Left colon (tissue), 2 donors: ENCODE measurements around the gene COTL1. TPM values are rescaled to one million over a fixed set of nuclear protein-coding genes. Genes with fewer than 3 reads are reported as not detected.
"Not testable (repeated sequence)": the region's sequence is repeated elsewhere in the genome, so short reads cannot be mapped to it uniquely, and the experiment has no call there.

Experiments
- ATAC-seq: fragments of 200-7000 bp; cut with Tn5 transposase; one replicate; pipeline ENCODE4 v1.9.1; 2020; ENCODE audit warnings: mild to moderate bottlenecking, moderate library complexity
- DNase-seq, 2 donors: peaks; one replicate each; pipeline ENCODE4 v3.0.0-alpha.2; 2020
- intact Hi-C, 2 donors: fragments of 100-400 bp; cut with DNase I in 1 of 2; cut with micrococcal nuclease in 1 of 2; formaldehyde crosslinking; loops; one replicate each; pipeline versions ENCODE4 v1.11.2 to v1.14.0; 2022; cut with DNase I, micrococcal nuclease
- total RNA-seq, 2 donors: library from RNA; stranded (reverse); fragmentation: NEBNext Ultra II Directional; extraction: Animal tissue kit (Norgen Biotek cat#: 25700); gene quantifications; one replicate each; pipeline ENCODE4 v1.2.1, GENCODE V29; 2021
- donor health status: DM: no; HTN: no; CAD: no.
- donor health status: DM: yes; HTN: yes; CAD: no.

COTL1 gene
- total RNA-seq, 2 donors from 2014 or later, result 51.8 to 71.0 TPM

GRCh38 chr16:84563064-84563715 lies 54.7 kb downstream of the COTL1 start:
- intact Hi-C loops, result no loop called here
- no peak for ATAC-seq
- no peak for DNase-seq

- no peak for DNase-seq
- intact Hi-C loops, result no loop called here
- ATAC-seq, result peak; percentile 24
Observed at GRCh38 chr16:84562174-84562815, 55.6 kb downstream of the COTL1 start.

- intact Hi-C loops, result no loop called here
- ATAC-seq (no peak), DNase-seq (no peak)
Observed at GRCh38 chr16:84561291-84561690, 56.6 kb downstream of the COTL1 start.

DNA sequence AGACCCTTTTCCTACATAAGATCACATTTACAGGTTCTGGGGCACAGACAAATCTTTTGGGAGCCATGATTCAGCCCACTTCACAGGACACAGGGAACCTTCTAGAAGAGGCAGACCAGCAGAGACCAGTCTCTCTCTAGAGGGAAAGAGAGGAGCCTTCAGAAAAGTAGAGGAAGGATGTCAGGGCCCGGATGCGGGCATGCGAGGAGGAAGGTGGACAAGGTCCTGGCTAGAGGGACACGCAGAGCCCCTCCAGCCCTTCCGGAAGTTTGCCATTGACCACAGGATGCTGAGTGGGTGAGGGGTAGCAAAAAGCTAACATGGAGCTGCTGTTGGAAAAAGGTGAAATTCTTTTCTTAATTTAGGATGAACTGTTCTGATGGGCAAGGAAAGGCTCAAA lies 57.6 kb downstream of the COTL1 start:
- DNase-seq, result no peak
- no peak for ATAC-seq
- intact Hi-C loops, result no loop called here

DNA sequence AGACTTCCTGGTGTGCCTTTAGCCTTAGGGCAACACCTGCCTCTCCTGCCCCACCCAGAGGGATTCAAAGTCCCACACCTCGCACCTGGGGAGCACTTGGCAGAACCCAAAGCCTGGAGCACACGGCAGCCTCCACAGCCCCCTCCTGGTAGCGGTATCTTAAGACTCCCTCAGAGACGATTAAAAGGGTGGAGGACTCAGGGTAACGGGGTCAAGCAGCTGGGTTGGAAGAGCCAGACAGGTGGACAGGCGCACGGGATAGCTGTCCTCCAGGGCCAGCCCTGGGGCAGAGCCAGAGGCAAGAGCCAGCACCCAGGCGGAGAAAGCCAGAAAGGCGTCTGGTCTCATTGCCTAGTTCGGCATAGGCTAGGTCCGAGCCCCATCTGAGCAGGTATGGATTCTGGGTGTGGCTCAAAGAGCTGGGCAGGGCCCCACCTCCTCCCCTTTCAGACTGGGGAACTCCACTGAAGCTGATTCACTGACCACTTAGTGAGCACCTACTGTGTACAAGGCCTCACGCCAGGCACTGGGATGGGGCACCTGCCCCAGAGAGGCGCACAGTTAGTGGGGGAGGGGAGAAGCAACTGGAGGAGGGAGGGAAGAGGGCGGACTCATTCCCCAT lies 58.5 kb downstream of the COTL1 start:
- intact Hi-C loops, result no loop called here
- DNase-seq (peak; percentile 66 to 85), ATAC-seq (peak; percentile 90)

- intact Hi-C loops, ATAC-seq, DNase-seq: not testable (repeated sequence)
Observed at GRCh38 chr16:84558850-84559249, 59.0 kb downstream of the COTL1 start.

DNA sequence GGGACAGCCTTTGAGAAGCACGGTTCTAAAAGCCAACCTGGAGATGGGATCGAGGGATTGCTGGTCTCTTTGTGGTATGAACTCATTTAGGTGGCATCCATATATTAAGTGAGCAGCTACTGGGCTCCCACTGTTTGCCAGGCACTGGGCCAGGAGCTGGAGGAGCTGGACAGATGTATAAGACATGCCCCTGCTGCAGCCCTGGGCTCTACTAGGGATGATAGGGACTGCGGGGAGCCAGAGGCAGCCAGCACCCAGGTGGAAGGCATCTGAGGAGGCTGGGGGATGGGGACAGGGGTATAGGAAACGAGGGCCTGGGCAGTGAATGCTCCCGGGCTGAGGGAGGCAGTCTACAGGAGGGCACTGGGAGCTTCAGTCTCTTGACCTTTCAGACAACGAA lies 60.4 kb downstream of the COTL1 start:
- ATAC-seq (no peak), DNase-seq (no peak)
- intact Hi-C loops, result no loop called here

DNA sequence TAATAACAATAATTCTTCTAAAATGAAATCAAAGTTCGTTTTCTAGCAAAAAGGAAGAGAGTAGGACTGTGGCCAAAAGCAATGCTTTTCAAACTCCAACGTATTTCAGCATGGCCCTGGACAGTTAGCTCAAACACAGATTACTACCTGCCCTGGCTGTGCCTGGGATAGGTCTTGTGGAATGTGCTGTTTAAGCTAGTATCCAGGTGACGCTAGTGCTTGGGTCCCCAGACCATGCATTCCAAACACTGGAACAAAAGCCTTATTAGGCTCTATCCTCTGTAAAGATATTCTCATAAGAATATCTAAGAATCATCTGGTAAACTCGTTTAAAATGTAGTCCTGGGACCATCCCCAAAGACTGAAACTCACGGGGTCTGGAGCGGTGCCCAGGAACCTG lies 60.8 kb downstream of the COTL1 start:
- no peak for ATAC-seq
- intact Hi-C loops, result no loop called here
- no peak for DNase-seq

DNA sequence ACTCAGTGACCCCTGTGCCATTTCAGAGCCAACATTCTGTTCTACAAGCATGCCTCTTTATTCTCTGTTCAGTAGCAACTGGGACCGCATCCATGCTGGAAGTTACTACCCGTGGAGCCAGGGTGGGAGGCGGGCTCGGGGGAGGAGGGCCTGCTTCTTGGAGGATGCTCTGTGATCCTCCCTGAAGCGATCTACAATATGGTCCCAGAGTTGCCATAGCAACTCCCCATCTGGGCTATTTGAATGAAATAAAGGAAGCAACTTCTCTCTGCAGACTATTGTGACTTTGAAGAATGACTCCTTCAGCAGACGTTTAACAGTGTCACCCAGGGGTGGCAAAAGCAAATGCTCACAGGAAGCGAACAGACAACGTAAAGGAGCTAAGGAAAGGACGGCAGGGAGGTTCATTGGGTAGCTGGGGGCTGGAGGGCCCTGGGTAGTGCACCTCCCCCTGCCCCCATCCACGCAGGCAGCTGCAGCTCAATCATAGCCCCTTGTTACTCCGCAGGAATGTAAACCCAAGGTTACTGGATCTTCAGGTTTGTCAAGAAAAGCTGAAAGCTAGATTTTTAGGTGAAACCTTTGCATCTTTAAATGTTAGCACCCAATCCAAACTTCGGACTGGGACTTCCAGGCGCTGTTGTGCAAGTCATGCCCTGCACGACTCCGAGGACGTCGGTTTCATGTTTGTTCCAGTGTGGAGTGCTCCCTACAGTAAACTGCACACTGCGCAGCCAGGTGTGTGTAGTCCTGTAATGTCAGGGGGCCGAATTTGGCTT lies 62.3 kb downstream of the COTL1 start:
- intact Hi-C loops, result no loop called here
- ATAC-seq (no peak), DNase-seq (no peak)

DNA sequence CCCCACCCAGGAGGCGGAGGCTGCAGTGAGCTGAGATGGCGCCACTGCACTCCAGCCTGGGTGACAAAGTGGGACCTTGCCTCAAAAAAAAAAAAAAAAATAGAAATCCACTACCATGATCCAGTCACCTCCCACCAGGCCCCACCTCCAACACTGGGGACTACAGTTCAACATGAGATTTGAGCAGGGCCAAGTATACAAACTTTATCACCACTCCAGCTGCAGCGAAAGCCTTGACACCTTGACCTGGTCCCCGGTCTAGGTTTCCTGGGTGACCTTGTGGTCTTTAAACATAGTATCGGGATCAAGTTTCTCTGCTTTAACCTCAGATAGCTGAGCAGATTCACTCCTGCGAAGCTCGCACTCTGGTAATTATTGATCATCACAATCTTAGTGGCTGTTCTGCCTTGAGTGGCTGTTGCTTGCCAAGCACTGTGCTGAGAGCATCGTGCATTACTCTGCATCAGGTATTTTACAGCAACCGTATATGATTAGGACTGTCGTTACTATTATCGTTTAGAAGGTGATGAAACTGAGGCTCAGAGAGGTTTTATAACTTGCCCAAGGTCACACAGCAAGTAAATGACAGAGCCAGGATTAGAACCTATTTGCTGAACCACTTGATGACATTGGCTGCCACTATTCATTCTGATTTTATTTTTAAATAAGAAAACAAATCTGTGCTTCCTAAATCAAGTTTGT lies 63.1 kb downstream of the COTL1 start:
- intact Hi-C loops, result no loop called here

DNA sequence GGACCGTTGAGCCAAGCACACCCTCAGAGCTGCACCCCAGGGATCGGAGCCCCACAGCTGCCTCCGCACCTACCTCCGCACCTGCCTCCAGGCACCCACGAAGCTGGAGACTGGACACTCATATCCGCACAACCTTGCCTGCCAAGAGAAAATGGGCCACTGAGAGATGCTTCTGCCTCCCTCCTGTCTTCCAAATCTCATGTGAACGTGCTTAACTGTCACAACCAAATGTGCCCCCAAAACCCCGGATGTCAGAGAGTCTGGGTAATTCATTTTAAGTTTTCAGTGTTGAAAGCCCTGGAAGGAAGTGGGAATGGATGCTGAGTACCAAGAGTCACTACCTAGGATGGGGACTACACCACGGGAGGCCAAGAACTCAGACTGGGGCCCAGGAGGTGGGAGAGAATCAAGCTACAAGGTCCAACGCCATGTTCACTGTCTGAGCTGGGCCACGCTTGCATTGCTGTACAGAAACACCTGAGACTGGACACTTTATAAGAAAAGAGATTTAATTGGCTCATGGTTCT lies 63.9 kb downstream of the COTL1 start:
- ATAC-seq (no peak), DNase-seq (no peak)
- intact Hi-C loops, result no loop called here

More for the DNA sequence above, 63.1 kb downstream of the COTL1 start:
- ATAC-seq (no peak), DNase-seq (no peak)

DNA sequence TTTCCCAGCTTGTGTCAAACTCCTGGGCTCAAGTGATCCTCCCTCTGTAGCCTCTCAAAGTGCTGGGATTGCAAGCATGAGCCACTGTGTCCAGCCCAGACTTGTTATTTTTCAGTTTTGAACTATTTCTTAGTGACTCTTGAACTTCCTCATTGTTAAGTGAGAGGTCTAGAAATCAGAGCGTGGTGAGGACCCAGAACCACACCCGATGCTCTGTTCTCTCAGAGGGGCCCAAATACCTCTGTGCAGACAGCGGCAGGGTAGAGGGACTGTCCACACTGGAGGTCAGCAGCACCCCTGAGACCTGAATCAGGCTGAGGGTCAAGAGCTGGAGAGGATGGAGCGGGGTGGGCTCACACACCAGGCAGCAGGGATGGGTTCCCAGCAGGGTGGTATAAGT lies 65.7 kb downstream of the COTL1 start:
- intact Hi-C loops, result no loop called here
- no peak for DNase-seq

DNA sequence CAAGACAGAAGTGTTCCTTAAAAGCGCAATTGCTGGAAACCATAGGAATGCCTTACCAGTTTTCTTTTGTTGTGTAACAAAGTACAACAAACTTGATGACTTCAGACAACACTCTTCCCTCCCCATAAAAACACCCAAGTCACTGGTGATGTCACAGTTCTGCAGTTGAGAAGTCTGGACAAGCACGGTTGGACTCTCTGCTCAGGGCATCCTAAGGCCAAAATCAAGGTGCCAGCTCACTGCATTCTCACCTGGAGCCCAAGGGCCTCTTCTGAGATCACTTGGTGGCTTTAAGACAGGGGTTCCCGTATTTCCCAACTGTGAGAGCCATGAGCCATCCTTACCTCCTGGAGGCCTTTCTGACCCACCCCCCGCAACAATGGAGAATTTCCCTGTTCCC lies 67.8 kb downstream of the COTL1 start:
- ATAC-seq, result no peak
- intact Hi-C loops, result no loop called here
- no peak for DNase-seq

More for the DNA sequence above, 65.7 kb downstream of the COTL1 start:
- no peak for ATAC-seq

- DNase-seq (no peak), ATAC-seq (no peak)
- intact Hi-C loops, result no loop called here
Observed at GRCh38 chr16:84548971-84549844, 68.7 kb downstream of the COTL1 start.

- ATAC-seq (no peak), DNase-seq (no peak)
- intact Hi-C loops, result no loop called here
Observed at GRCh38 chr16:84548508-84548907, 69.4 kb downstream of the COTL1 start.

DNA sequence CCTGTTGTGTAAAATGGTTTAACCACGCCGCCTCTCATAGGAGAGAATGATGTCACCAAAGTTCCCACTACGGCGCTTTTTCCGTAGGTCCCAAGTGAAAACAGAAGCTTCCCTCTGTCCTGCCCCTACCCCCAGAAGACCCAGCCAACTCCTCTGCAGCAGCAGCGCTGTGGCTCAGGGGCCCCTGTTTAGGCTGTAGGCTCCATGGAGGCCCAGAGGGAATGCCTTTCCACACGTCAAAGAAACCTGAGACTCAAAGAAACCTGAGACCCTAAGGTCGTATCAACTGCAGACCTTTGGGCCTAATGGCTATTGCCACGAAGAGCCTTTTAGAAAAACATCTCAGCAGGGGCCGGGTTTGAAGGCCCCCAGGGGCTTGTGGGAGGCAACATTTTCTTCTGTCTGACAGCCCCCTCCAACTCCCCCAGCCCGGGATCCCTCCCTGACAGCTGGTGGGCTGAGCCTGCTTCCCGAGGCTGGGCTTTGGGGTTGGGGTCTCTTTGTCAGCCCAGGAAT lies 70.3 kb downstream of the COTL1 start:
- intact Hi-C loops, result no loop called here
- ATAC-seq, result no peak
- no peak for DNase-seq

DNA sequence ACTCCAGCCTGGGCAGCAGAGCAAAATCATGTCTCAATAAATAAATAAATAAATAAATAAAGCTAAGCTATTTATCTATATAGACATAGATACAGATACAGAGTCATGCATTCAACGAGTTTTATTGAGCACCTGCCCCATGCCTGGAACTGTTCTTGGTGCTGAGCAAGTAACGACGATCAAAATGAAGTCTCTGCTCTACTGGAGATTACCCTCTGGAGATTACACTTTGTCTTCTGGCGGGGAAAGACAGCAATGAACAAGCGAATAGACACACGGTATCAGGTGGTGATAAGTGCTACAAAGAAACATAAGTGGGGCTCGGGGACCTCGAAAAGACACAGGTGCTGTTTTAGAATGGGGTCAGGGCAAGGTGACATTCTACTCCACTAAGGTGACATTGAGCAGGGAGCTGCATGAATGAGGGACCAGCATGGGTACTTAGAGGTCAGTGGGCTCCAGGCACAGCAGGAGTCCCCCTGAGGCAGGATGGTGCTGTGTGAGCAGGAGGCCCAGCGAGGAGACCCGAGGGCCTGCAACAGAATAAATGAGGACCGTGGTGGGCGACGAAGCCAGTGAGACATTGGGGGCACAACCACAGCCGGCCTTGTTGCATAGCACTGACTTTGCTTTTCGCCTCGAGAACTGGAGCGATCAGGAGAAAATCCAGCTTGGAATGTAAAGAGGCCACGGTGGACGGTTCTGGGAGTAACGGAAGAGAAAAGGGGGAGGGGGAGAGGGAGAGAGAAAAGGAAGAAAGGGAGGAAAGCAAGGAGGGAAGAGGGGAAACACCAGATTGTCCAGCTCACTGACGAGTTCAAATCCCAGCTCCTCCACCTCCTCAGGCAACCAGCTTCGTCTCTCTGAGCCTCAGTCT lies 71.0 kb downstream of the COTL1 start:
- DNase-seq (no peak), ATAC-seq (no peak)
- intact Hi-C loops, result no loop called here
